ENCODE results near the gene SH3RF3.

DNA sequence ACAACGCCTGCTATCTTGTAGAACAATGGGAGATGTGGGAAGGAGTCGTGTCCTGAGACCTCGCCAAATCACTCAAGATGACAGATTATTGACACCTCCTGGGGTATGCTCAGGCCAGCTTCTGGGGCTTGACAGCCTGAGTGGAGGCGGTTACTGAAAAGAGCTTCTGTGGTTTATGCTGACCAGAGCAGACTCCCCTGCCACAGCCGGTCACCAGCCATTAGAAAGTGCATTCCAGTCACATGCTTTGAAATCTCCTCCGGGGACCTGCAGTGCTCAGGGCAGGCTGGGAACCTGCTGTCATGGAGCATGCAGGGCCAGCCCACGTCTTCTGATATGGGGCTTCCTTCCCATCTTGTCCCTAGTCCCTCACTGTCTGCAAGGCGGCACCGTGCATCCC is 268.9 kb downstream of the SH3RF3 start:
- TF ChIP-seq EZH2 (IDR thresholded peaks at IDR 0.05) (no peak), EZH2phosphoT487 (IDR thresholded peaks at IDR 0.05) (no peak)
- TF ChIP-seq, protein P1, sequence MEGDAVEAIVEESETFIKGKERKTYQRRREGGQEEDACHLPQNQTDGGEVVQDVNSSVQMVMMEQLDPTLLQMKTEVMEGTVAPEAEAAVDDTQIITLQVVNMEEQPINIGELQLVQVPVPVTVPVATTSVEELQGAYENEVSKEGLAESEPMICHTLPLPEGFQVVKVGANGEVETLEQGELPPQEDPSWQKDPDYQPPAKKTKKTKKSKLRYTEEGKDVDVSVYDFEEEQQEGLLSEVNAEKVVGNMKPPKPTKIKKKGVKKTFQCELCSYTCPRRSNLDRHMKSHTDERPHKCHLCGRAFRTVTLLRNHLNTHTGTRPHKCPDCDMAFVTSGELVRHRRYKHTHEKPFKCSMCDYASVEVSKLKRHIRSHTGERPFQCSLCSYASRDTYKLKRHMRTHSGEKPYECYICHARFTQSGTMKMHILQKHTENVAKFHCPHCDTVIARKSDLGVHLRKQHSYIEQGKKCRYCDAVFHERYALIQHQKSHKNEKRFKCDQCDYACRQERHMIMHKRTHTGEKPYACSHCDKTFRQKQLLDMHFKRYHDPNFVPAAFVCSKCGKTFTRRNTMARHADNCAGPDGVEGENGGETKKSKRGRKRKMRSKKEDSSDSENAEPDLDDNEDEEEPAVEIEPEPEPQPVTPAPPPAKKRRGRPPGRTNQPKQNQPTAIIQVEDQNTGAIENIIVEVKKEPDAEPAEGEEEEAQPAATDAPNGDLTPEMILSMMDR (IDR thresholded peaks at IDR 0.05) = no peak
